Brain microvascular endothelial cell (primary cell): Measurements from ENCODE around the gene SHISA4.
A peak's percentile ranks its signal among the peaks of the same experiment; 100 is the strongest.
"Not testable (repeated sequence)": the region's sequence is repeated elsewhere in the genome, so short reads cannot be mapped to it uniquely, and the experiment has no call there.

Source experiments
- DNase-seq: peaks from one replicate; pipeline ENCODE4 v3.0.0-alpha.2; 2020
- H3K27ac ChIP-seq: fragments of 250-450 bp; sonication (Bioruptor Pico); 2 replicates; pipeline ENCODE4 v1.5.1; 2020; ENCODE audit warnings: mild to moderate bottlenecking, moderate library complexity
- H3K27me3 ChIP-seq: fragments of 250-450 bp; sonication (Bioruptor Pico); replicated peaks from 2 replicates; pipeline ENCODE4 v1.5.1; 2020; ENCODE audit warnings: mild to moderate bottlenecking
- H3K36me3 ChIP-seq: fragments of 250-450 bp; sonication (Bioruptor Pico); replicated peaks from 2 replicates; pipeline ENCODE4 v1.5.1; 2020; ENCODE audit warnings: mild to moderate bottlenecking
- H3K4me3 ChIP-seq: 2 replicates; pipeline ENCODE4 v1.5.1; 2011; ENCODE audit warnings: low read depth, mild to moderate bottlenecking, control low read depth, low read length, moderate library complexity
- in situ Hi-C: cut with HindIII; loops from 2 replicates; pipeline ENCODE4 v1.10.0; 2017; ENCODE audit warnings: low sequenced_read_pairs, low pct_ligation_motif_present
- TF ChIP-seq, protein P1 (sequence below): IDR thresholded peaks from 2 replicates; pipeline ENCODE4 v1.5.1; 2011; ENCODE audit warnings: low read depth, mild to moderate bottlenecking, moderate library complexity, low read length, control low read depth, inconsistent platforms; ENCODE audit errors: missing control alignments

Gene SHISA4

DNA sequence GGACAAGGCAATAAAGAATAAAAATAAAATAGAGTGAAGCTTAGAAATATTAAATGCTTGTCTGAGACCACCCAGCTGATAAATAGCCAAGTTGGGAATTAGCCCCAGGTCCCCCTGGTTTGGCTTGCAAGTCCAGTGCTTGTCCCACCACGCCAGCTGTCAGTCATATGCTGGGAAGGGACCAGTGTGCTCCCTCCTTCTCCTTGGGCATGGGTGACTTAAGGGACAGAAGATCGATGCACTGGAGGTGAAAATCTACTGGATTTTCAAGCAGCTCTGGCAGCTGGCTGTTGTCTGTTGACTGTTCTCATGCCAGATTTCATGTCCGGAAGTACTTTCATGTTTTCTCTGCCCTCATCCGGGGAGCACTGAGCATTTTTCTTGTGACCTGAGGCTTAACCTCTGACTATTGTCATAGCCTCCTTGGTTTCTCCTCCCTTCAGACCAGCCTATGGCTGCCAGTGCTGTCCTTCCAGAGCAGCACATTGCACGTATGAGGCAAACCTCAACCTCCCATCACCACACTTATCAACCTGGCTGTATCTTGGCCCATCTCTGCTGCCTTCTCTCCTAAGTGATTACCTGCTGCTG lies 45.2 kb downstream of the SHISA4 start:
- in situ Hi-C loops = no loop called here
- DNase-seq = no peak
- TF ChIP-seq, protein P1, sequence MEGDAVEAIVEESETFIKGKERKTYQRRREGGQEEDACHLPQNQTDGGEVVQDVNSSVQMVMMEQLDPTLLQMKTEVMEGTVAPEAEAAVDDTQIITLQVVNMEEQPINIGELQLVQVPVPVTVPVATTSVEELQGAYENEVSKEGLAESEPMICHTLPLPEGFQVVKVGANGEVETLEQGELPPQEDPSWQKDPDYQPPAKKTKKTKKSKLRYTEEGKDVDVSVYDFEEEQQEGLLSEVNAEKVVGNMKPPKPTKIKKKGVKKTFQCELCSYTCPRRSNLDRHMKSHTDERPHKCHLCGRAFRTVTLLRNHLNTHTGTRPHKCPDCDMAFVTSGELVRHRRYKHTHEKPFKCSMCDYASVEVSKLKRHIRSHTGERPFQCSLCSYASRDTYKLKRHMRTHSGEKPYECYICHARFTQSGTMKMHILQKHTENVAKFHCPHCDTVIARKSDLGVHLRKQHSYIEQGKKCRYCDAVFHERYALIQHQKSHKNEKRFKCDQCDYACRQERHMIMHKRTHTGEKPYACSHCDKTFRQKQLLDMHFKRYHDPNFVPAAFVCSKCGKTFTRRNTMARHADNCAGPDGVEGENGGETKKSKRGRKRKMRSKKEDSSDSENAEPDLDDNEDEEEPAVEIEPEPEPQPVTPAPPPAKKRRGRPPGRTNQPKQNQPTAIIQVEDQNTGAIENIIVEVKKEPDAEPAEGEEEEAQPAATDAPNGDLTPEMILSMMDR = no peak
- Histone ChIP-seq H3K27ac (no peak overlapping the region), H3K4me3 (no peak overlapping the region), H3K27me3 (no peaks in the 10 kb centered on the region), H3K36me3 (no peaks in the 10 kb centered on the region)

DNA sequence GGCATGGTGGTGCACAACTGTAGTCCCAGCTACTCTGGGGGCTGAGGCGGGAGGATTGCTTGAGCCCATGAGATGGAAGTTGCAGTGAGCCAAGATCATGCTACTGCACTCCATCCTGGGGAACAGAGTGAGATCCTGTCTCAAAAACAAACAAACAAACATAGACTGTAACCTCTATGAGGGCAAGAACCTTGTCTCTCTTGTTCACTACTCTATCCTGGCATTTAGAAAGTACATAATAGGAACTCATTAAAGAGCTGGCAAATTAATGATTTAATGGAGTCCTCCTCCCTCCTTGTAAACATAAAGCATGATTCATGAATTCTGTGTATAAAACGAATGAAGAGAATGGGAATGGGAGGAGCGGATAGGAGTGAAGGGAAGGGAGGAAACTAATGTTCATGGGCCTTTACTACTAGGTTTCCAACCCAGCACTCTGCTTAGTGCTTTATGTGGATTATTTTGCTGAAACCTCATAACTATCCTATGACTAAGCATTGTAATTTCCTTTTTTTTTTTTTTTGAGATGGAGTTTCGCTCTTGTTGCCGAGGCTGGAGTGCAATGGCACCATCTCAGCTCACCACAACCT lies 49.0 kb downstream of the SHISA4 start:
- no peaks in the 10 kb centered on the region for H3K27me3 ChIP-seq
- TF ChIP-seq, protein P1 = no peak
- in situ Hi-C loops = no loop called here
- peak; percentile 42 for DNase-seq
- H3K36me3 ChIP-seq = no peaks in the 10 kb centered on the region
- no peak overlapping the region for H3K27ac ChIP-seq
- H3K4me3 ChIP-seq = no peak overlapping the region

DNA sequence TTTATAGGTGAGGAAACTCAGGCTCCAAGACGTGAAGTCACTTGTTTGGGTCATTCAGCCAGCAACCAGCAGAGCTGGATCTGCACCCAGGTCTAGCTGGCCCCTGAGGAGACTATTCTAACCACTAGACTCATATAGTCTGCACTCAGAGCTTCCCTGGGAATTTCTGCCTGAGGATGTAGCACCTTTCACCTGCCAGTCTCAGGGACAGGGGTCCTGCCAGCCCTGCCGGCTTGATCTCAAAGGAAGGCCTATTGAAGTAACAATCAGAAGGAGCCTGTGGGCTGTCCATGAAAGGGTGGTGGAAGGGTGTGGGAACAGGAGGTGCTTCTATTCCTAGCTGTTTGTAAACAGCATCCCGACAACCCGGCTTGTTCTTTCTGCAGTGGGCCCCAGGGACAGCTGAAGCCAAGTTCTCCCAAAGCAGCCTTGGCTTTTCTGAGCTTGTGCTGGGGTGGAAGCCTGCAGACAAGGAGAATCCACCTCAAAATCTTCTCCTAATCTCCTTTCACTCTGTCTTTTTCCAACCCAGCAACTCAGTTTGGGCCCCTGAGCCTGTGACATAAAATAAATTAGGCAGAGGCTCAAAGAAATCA lies 49.8 kb downstream of the SHISA4 start:
- TF ChIP-seq, protein P1 = no peak
- in situ Hi-C loops = no loop called here
- Histone ChIP-seq H3K4me3 (no peak overlapping the region), H3K27ac (no peak overlapping the region), H3K27me3 (no peaks in the 10 kb centered on the region), H3K36me3 (no peaks in the 10 kb centered on the region)
- DNase-seq = no peak

DNA sequence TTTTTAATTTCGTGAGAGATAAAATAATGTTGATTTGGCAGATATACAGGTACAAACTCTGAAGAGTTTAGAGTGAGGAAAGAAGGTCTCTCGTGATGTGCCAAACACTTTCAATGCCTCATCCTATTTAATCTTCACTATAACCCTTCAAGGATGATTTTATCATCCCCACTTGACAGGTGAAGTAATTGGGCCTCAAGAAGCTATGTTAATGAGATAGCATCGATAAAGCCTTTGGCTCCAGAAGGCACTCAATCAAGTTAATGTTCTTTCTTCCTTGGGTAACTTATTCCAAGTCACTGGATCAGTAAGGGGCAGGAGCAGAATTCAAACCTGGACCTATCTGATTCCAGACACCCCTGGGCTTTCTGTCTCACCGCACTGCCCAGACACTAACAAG lies 50.5 kb downstream of the SHISA4 start:
- DNase-seq = no peak
- TF ChIP-seq, protein P1 = no peak
- no peaks in the 10 kb centered on the region for H3K27me3 ChIP-seq
- H3K4me3 ChIP-seq = no peak overlapping the region
- no peaks in the 10 kb centered on the region for H3K36me3 ChIP-seq
- in situ Hi-C loops = no loop called here
- no peak overlapping the region for H3K27ac ChIP-seq

DNA sequence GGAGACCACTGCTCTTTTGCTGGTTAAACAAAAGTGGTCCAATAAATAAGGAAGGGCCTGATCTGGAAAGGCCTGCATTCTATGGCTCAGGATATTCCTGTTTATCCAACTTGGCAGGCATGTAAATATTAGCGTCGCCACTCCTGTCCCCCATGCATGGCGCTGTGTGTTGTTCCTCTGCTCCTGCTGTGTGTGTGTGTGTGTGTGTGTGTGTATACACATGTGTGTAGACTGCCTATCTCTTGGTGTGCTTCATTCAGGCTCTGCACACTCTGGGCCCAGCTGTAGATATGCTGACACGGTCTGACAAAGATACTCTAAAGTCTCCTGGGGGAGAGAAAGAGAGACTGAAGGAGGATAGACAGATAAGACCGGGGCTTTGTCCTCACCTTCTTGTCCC lies 50.9 kb downstream of the SHISA4 start:
- no peak for DNase-seq
- H3K36me3 ChIP-seq = no peaks in the 10 kb centered on the region
- in situ Hi-C loops = no loop called here
- no peaks in the 10 kb centered on the region for H3K27me3 ChIP-seq
- H3K27ac ChIP-seq = no peak overlapping the region
- TF ChIP-seq, protein P1 = no peak
- no peak overlapping the region for H3K4me3 ChIP-seq

DNA sequence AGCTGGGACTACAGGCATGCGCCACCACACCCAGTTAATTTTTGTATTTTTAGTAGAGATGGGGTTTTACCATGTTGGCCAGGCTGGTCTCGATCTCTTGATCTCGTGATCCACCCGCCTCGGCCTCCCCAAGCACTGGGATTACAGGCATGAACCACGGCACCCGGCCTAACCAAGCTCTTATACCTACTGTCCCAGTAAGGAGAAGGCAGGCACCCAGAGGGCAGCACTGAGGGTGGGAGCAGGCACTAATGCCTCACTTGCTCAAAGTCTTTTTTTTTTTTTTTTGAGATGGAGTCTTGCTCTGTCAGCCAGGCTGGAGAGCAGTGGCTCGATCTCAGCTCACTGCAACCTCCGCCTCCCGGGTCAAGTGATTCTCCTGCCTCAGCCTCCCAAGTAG lies 51.6 kb downstream of the SHISA4 start:
- DNase-seq, H3K27me3 ChIP-seq, H3K27ac ChIP-seq, H3K4me3 ChIP-seq, H3K36me3 ChIP-seq, in situ Hi-C loops: not testable (repeated sequence)
